Measurements from ENCODE around the gene ADCY7. TPM values are rescaled to one million over a fixed set of nuclear protein-coding genes. Genes with fewer than 3 reads are reported as not detected.

Gene ADCY7
- total RNA-seq, 1 experiment from 2014 or later, result 5.9 TPM

GRCh38 chr16:50310308-50311133 is 44.2 kb downstream of the ADCY7 start (continued):
- no peak for TF ChIP-seq ZNF532 (CRISPR knock-in tag; IDR thresholded peaks at IDR 0.05; ENCODE audit: borderline replicate concordance)
- TF ChIP-seq ZNF396 (CRISPR knock-in tag; IDR thresholded peaks at IDR 0.05; ENCODE audit: borderline replicate concordance), result no peak
- TF ChIP-seq CBFB (CRISPR knock-in tag; IDR thresholded peaks at IDR 0.05; ENCODE audit: low read depth), result no peak
- TF ChIP-seq ZMAT4 (CRISPR knock-in tag; IDR thresholded peaks at IDR 0.05), result no peak
- TF ChIP-seq GTF2I (CRISPR knock-in tag; conservative IDR thresholded peaks at IDR 0.05), result no peak

- ChIA-PET CTCF (interaction anchor here (1.3 to 2.5 kb wide), 2 partner anchors 16 to 97 kb away, joined by 3 to 8 read pairs; no protein-coding TSS in a partner anchor), POLR2A (no interaction called here)
- DNase-seq (ENCODE audit: low spot score) (no peak), ATAC-seq (no peak)
- H3K4me1 Mint-ChIP-seq, result no peaks in the 10 kb centered on the region
- H3K36me3 Mint-ChIP-seq, result peaks cover 10% of the 10 kb centered on the region
- no peaks in the 10 kb centered on the region for H3K27me3 Mint-ChIP-seq (ENCODE audit: low read depth)
- no peak overlapping the region for H3K27ac Mint-ChIP-seq
- TF ChIP-seq ZNF532 (CRISPR knock-in tag; IDR thresholded peaks at IDR 0.05; ENCODE audit: borderline replicate concordance) (no peak), GRHL2 (CRISPR knock-in tag; IDR thresholded peaks at IDR 0.05; ENCODE audit: insufficient replicate concordance, severe bottlenecking) (no peak), MYBL2 (CRISPR knock-in tag; IDR thresholded peaks at IDR 0.05) (no peak), ZBTB21 (CRISPR knock-in tag; IDR thresholded peaks at IDR 0.05; ENCODE audit: borderline replicate concordance) (no peak)
- no peak overlapping the region for H3K4me3 Mint-ChIP-seq
- no peaks in the 10 kb centered on the region for H3K9me3 Mint-ChIP-seq
These were observed 44.8 kb downstream of the ADCY7 start for GRCh38 chr16:50311134-50311528.

GRCh38 chr16:50311891-50312501 is 45.6 kb downstream of the ADCY7 start:
- POLR2A ChIA-PET, result no interaction called here
- no peak for TF ChIP-seq PREB (CRISPR knock-in tag; IDR thresholded peaks at IDR 0.05; ENCODE audit: borderline replicate concordance)
- TF ChIP-seq OVOL2 (CRISPR knock-in tag; IDR thresholded peaks at IDR 0.05; ENCODE audit: borderline replicate concordance), result no peak
- no peak for TF ChIP-seq IRF1 (CRISPR knock-in tag; IDR thresholded peaks at IDR 0.05)
- no peak for TF ChIP-seq CBFB (CRISPR knock-in tag; IDR thresholded peaks at IDR 0.05; ENCODE audit: low read depth)
- TF ChIP-seq FOXP1 (CRISPR knock-in tag; IDR thresholded peaks at IDR 0.05; ENCODE audit: borderline replicate concordance), result no peak
- Mint-ChIP-seq H3K36me3 (peaks cover 15% of the 10 kb centered on the region), H3K27ac (no peak overlapping the region), H3K9me3 (no peaks in the 10 kb centered on the region), H3K4me3 (no peak overlapping the region), H3K27me3 (ENCODE audit: low read depth) (no peaks in the 10 kb centered on the region), H3K4me1 (no peaks in the 10 kb centered on the region)
- DNase-seq (ENCODE audit: low spot score) (no peak), ATAC-seq (no peak)
- CTCF ChIA-PET, result interaction anchor here (1.3 to 2.5 kb wide), 2 partner anchors 15 to 98 kb away, joined by 3 to 8 read pairs; no protein-coding TSS in a partner anchor

All from WTC11 (cell line).